K562 (cell line): Measurements from ENCODE around the gene SYT1. TPM values are rescaled to one million over a fixed set of nuclear protein-coding genes. Genes with fewer than 3 reads are reported as not detected.

Experiments used
- ATAC-seq: fragments of 200-7000 bp; cut with Tn5 transposase; 3 replicates; pipeline ENCODE4 v1.9.1; 2020; ENCODE audit warnings: moderate library complexity
- BruUV-seq: library from RNA; stranded (reverse); fragments of 400-500 nt; replicated peaks from 2 replicates; lab custom pipeline; 2021; lab: Mats Ljungman, UMichigan
- CTCF ChIA-PET: fragments of 300-600 bp; formaldehyde crosslinking; extraction: SDS; loops from one replicate; lab custom pipeline; 2021; ENCODE audit warnings: low intra/inter-chr PET ratio; lab: Yijun Ruan, JAX
- POLR2A ChIA-PET: fragments of 300-600, 350-650 bp; sonication (Branson Sonifier 250); formaldehyde crosslinking; extraction: SDS; loops from one replicate; lab custom pipeline; 2021; ENCODE audit warnings: antibody characterized with exemption, inconsistent platforms; lab: Yijun Ruan, JAX
- DNase-seq, 4 experiments: peaks; one replicate each; pipeline versions ENCODE4 v3.0.0 to v3.0.0-alpha.2; 2011 to 2018; ENCODE audit warnings: low spot score in 3 of 4, mixed read lengths in 3 of 4; ENCODE audit errors: extremely low read depth in 1 of 4
- FAIRE-seq: peaks from 2 replicates; lab custom pipeline; 2011; peaks lifted over from hg19 to GRCh38; lab: Jason Lieb, UNC
- H2AFZ ChIP-seq: 2 replicates; pipeline ENCODE4 v1.6.0; 2011; ENCODE audit warnings: low read depth, low read length, control low read depth, inconsistent platforms
- H3K27ac ChIP-seq: fragments of 200-600 bp; 3 replicates; pipeline ENCODE4 v1.8.0; 2011; ENCODE audit warnings: low read depth, mild to moderate bottlenecking, control low read depth, inconsistent platforms, low read length, moderate library complexity, mixed read lengths; ENCODE audit errors: extremely low read depth
- H3K27me3 ChIP-seq, 2 experiments: fragments of 300-600 bp in 1 of 2; 2 replicates in 1 of 2; 3 replicates in 1 of 2; pipeline versions ENCODE4 v1.6.0 to v1.8.0; 2011; ENCODE audit warnings: inconsistent platforms in 2 of 2, low read length in 2 of 2, mild to moderate bottlenecking in 1 of 2, mixed read lengths in 1 of 2, moderate library complexity in 1 of 2; ENCODE audit not compliant: control insufficient read depth in 2 of 2, insufficient read depth in 2 of 2
- H3K36me3 ChIP-seq: fragments of 300-600 bp; 3 replicates; pipeline ENCODE4 v1.8.0; 2011; ENCODE audit warnings: mild to moderate bottlenecking, low read length, inconsistent platforms; ENCODE audit not compliant: control insufficient read depth, insufficient read depth
- H3K4me1 ChIP-seq, 2 experiments: fragments of 200-600 bp in 1 of 2; replicated peaks in 1 of 2; 2 replicates in 1 of 2; 3 replicates in 1 of 2; pipeline versions ENCODE4 v1.5.1 to v1.8.0; 2011; ENCODE audit warnings: inconsistent platforms in 2 of 2, low read length in 2 of 2, mild to moderate bottlenecking in 1 of 2, mixed read lengths in 1 of 2, moderate library complexity in 1 of 2; ENCODE audit not compliant: control insufficient read depth in 2 of 2, insufficient read depth in 2 of 2
- H3K4me2 ChIP-seq: 2 replicates; pipeline ENCODE4 v1.6.1; 2011; ENCODE audit warnings: low read length, control low read depth, inconsistent platforms, mixed read lengths; ENCODE audit not compliant: insufficient read depth
- H3K4me3 ChIP-seq: fragments of 200-600 bp; sonication (generic), shearing (Covaris generic); 2 replicates; pipeline ENCODE4 v1.5.1; 2016; ENCODE audit warnings: control low read depth, inconsistent platforms
- H3K79me2 ChIP-seq: fragments of 200-600 bp; 3 replicates; pipeline ENCODE4 v1.8.0; 2011; ENCODE audit warnings: low read length, inconsistent platforms; ENCODE audit not compliant: control insufficient read depth, insufficient read depth
- H3K9ac ChIP-seq, 2 experiments: 2 replicates each; pipeline versions ENCODE4 v1.6.0 to v1.6.1; 2011; ENCODE audit warnings: low read depth in 2 of 2, low read length in 2 of 2, control low read depth in 1 of 2, inconsistent platforms in 1 of 2, mild to moderate bottlenecking in 1 of 2, mixed read lengths in 1 of 2; ENCODE audit not compliant: insufficient read depth in 1 of 2
- H3K9me1 ChIP-seq: one replicate; pipeline ENCODE4 v1.6.0; 2011; ENCODE audit warnings: inconsistent platforms, mild to moderate bottlenecking, low read length, moderate library complexity; ENCODE audit not compliant: control insufficient read depth, insufficient read depth
- H3K9me3 ChIP-seq: replicated peaks from 2 replicates; pipeline ENCODE4 v1.5.1; 2011; ENCODE audit warnings: low read depth, low read length, inconsistent platforms; ENCODE audit not compliant: control insufficient read depth, insufficient read depth
- H4K20me1 ChIP-seq: replicated peaks from 2 replicates; pipeline ENCODE4 v1.6.1; 2011; ENCODE audit warnings: low read length, inconsistent platforms, mixed read lengths; ENCODE audit not compliant: control insufficient read depth, insufficient read depth
- CBFB ChIP-seq: sonication (generic); formaldehyde crosslinking; IDR thresholded peaks from 2 replicates; pipeline ENCODE4 v1.4.0; 2020; ENCODE audit warnings: mild to moderate bottlenecking, missing genetic modification reagents
- CSDE1 ChIP-seq, 2 experiments: fragments of 450-650 bp; IDR thresholded peaks; 2 replicates each; pipeline ENCODE4 v1.6.1; 2016; ENCODE audit warnings: mild to moderate bottlenecking in 1 of 2
- DPF2 ChIP-seq: fragments of 450-650 bp; IDR thresholded peaks from 2 replicates; pipeline ENCODE4 v1.6.1; 2016
- FOXJ2 ChIP-seq: fragments of 200-800 bp; sonication (Bioruptor generic); IDR thresholded peaks from 2 replicates; pipeline ENCODE4 v1.6.1; 2016; ENCODE audit warnings: missing genetic modification characterization, missing compliant biosample characterization
- HMG20A ChIP-seq: fragments of 450-650 bp; formaldehyde crosslinking; conservative IDR thresholded peaks from 2 replicates; pipeline ENCODE4 v1.4.0; 2020; ENCODE audit warnings: mild to moderate bottlenecking, mixed read lengths
- HNRNPH1 ChIP-seq: fragments of 200-400 bp; formaldehyde crosslinking; optimal IDR thresholded peaks from 2 replicates; pipeline ENCODE3; 2017; ENCODE audit warnings: low read depth, mild to moderate bottlenecking, low read length, moderate library complexity
- POLR2A ChIP-seq: fragments of 450-650 bp; conservative IDR thresholded peaks from 2 replicates; pipeline ENCODE4 v1.6.1; 2016
- POLR2B ChIP-seq: fragments of 450-650 bp; IDR thresholded peaks from 2 replicates; pipeline ENCODE4 v1.6.1; 2018; ENCODE audit warnings: low read depth; ENCODE audit not compliant: partially characterized antibody
- PTBP1 ChIP-seq: fragments of 200-400 bp; formaldehyde crosslinking; IDR thresholded peaks from 2 replicates; pipeline ENCODE4 v1.6.1; 2017; ENCODE audit warnings: low read depth, low read length
- ZNF699 ChIP-seq: fragments of 250-450 bp; sonication (Bioruptor Pico); IDR thresholded peaks from 2 replicates; pipeline ENCODE4 v1.8.0; 2021; ENCODE audit warnings: mild to moderate bottlenecking, moderate library complexity; ENCODE audit not compliant: insufficient replicate concordance
- ZNF77 ChIP-seq: fragments of 250-450 bp; sonication (Bioruptor Pico); IDR thresholded peaks from 2 replicates; pipeline ENCODE4 v1.5.0; 2020
- WGBS: fragments of 100-300 bp; shearing (Covaris generic); methylation state at CpG from one replicate; pipeline ENCODE4 v1.1.6; 2016; ENCODE audit warnings: low coverage, mixed read lengths; ENCODE audit not compliant: insufficient coverage; ENCODE audit errors: missing lambda C conversion rate; 5-methylcytosine and 5-hydroxymethylcytosine counted together
- in situ Hi-C: fragments of 300-500 bp; cut with MboI; formaldehyde crosslinking; loops from 4 replicates; pipeline ENCODE4 v1.15.0; 2018; ENCODE audit warnings: inconsistent platforms, mixed read lengths
- intact Hi-C: fragments of 100-400 bp; cut with micrococcal nuclease; formaldehyde crosslinking; loops from 2 replicates; pipeline ENCODE4 v1.14.2; 2022
- polyA plus RNA-seq, 8 experiments: library from polyadenylated mRNA; depleted of rRNA in 4 of 8; stranded (reverse) in 5 of 8; unstranded in 3 of 8; fragments of >200 nt; fragmentation: Nextera tagmentation in 2 of 8; fragmentation: Illumina TruSeq in 1 of 8; extraction: Ambion mirVana in 2 of 8; extraction: Trizol in 1 of 8; gene quantifications; 2 replicates each; pipeline versions ENCODE4 v1.2.1 to v1.2.3, GENCODE V29; 2011 to 2014; ENCODE audit warnings: inconsistent platforms in 1 of 8, missing spikeins in 1 of 8
- total RNA-seq, 7 experiments: library from RNA; depleted of rRNA in 6 of 7; stranded (reverse); fragments of >200 nt in 6 of 7; fragmentation: Illumina TruSeq in 2 of 7; extraction: Trizol in 2 of 7; gene quantifications; 2 replicates each; pipeline versions ENCODE4 v1.2.1 to v1.2.3, GENCODE V29; 2011 to 2021; ENCODE audit warnings: low replicate concordance in 1 of 7
- TF ChIP-seq, protein P1 (sequence below): sonication (generic); formaldehyde crosslinking; IDR thresholded peaks from 2 replicates; pipeline ENCODE4 v1.8.1; 2022; ENCODE audit warnings: missing genetic modification reagents
- TF ChIP-seq, protein P2 (sequence below): IDR thresholded peaks from 2 replicates; pipeline ENCODE4 v1.6.1; 2014; ENCODE audit warnings: antibody characterized with exemption
- TF ChIP-seq, protein P3 (sequence below): fragments of 450-650 bp; conservative IDR thresholded peaks from 2 replicates; pipeline ENCODE4 v1.6.1; 2016; ENCODE audit warnings: missing genetic modification characterization, low read depth, mild to moderate bottlenecking, missing compliant biosample characterization, moderate library complexity
- TF ChIP-seq, protein P4 (sequence below): fragments of 250-450 bp; sonication (Bioruptor Pico); IDR thresholded peaks from 2 replicates; pipeline ENCODE4 v1.5.0; 2021; ENCODE audit warnings: mild to moderate bottlenecking, moderate library complexity
- TF ChIP-seq, protein P5 (sequence below), 2 experiments: fragments of 450-650 bp in 1 of 2; sonication (generic) in 1 of 2; formaldehyde crosslinking; conservative IDR thresholded peaks; 2 replicates each; pipeline versions ENCODE4 v1.4.0 to v1.8.1; 2020 to 2022; ENCODE audit warnings: mild to moderate bottlenecking in 1 of 2, missing genetic modification reagents in 1 of 2

The SYT1 gene
- total and polyA plus RNA-seq, 9 of the 15 experiments (the other 6 are each of a cell fraction or from before 2014, with no cell fraction given) = 0.03 to 0.13 (median 0.07) TPM; not detected in 4

DNA sequence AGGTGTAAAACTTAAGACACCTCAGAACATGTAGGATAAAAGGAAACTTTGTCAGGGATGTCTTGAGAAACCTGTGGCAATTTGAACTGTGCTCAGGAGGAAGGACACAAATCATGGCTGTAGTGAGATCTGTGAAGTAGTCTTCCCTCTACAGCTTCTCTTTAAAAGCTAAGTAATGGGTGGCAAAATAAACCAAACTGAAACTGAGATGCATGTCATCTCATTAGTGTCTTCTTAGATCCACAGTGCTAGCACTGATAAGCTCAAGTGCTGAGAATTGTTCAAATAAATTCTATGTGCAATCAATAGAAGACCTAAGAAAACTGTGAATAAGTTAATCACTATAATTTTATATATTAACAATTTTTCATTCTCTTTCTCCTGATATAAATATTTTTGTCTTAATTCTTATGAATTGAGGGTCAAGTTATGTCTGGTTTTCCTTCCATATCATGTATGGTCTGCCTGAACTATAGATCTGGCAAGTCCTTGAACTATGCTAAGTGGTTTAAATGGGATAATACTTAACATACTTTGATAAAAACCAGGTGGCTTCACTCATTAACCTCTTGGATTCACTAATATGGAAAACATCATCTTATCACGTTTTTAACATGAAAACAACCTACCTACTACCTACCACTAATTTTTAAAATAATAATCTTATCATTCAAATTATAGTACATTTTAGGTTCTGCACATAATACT lies 27.2 kb downstream of the SYT1 start:
- BruUV-seq = no TSS peak
- POLR2A ChIA-PET = no interaction called here

More for the DNA sequence above, 27.2 kb downstream of the SYT1 start:
- Histone ChIP-seq H3K27me3 (no peaks in the 10 kb centered on the region), H3K36me3 (no peaks in the 10 kb centered on the region), H3K4me3 (no peak overlapping the region), H3K79me2 (no peaks in the 10 kb centered on the region), H3K4me1 (no peaks in the 10 kb centered on the region), H4K20me1 (no peaks in the 10 kb centered on the region), H3K27ac (no peak overlapping the region), H3K9me3 (no peaks in the 10 kb centered on the region), H3K9ac (no peak overlapping the region), H3K4me2 (no peak overlapping the region), H3K9me1 (no peaks in the 10 kb centered on the region), H2AFZ (no peak overlapping the region)
- 0% methylated on average over 1 of the region's 1 CpG for WGBS
- DNase-seq = no peak
- intact Hi-C loops = no loop called here
- in situ Hi-C loops = no loop called here
- CTCF ChIA-PET = no interaction called here
- FAIRE-seq = no peak
- TF ChIP-seq HMG20A (CRISPR knock-in tag) (no peak), HNRNPH1 (no peak), CSDE1 (IDR thresholded peaks at IDR 0.05) (no peak), CBFB (CRISPR knock-in tag) (no peak), POLR2A (no peak), ZNF699 (CRISPR knock-in tag) (no peak), POLR2B (no peak), ZNF77 (CRISPR knock-in tag) (no peak), PTBP1 (no peak), FOXJ2 (tag) (no peak), DPF2 (no peak)
- TF ChIP-seq, protein P1, sequence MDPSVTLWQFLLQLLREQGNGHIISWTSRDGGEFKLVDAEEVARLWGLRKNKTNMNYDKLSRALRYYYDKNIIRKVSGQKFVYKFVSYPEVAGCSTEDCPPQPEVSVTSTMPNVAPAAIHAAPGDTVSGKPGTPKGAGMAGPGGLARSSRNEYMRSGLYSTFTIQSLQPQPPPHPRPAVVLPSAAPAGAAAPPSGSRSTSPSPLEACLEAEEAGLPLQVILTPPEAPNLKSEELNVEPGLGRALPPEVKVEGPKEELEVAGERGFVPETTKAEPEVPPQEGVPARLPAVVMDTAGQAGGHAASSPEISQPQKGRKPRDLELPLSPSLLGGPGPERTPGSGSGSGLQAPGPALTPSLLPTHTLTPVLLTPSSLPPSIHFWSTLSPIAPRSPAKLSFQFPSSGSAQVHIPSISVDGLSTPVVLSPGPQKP = no peak
- TF ChIP-seq, protein P2, sequence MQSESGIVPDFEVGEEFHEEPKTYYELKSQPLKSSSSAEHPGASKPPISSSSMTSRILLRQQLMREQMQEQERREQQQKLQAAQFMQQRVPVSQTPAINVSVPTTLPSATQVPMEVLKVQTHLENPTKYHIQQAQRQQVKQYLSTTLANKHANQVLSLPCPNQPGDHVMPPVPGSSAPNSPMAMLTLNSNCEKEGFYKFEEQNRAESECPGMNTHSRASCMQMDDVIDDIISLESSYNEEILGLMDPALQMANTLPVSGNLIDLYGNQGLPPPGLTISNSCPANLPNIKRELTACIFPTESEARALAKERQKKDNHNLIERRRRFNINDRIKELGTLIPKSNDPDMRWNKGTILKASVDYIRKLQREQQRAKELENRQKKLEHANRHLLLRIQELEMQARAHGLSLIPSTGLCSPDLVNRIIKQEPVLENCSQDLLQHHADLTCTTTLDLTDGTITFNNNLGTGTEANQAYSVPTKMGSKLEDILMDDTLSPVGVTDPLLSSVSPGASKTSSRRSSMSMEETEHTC = no peak
- TF ChIP-seq, protein P3, sequence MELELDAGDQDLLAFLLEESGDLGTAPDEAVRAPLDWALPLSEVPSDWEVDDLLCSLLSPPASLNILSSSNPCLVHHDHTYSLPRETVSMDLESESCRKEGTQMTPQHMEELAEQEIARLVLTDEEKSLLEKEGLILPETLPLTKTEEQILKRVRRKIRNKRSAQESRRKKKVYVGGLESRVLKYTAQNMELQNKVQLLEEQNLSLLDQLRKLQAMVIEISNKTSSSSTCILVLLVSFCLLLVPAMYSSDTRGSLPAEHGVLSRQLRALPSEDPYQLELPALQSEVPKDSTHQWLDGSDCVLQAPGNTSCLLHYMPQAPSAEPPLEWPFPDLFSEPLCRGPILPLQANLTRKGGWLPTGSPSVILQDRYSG (tag) = no peak
- TF ChIP-seq, protein P4, sequence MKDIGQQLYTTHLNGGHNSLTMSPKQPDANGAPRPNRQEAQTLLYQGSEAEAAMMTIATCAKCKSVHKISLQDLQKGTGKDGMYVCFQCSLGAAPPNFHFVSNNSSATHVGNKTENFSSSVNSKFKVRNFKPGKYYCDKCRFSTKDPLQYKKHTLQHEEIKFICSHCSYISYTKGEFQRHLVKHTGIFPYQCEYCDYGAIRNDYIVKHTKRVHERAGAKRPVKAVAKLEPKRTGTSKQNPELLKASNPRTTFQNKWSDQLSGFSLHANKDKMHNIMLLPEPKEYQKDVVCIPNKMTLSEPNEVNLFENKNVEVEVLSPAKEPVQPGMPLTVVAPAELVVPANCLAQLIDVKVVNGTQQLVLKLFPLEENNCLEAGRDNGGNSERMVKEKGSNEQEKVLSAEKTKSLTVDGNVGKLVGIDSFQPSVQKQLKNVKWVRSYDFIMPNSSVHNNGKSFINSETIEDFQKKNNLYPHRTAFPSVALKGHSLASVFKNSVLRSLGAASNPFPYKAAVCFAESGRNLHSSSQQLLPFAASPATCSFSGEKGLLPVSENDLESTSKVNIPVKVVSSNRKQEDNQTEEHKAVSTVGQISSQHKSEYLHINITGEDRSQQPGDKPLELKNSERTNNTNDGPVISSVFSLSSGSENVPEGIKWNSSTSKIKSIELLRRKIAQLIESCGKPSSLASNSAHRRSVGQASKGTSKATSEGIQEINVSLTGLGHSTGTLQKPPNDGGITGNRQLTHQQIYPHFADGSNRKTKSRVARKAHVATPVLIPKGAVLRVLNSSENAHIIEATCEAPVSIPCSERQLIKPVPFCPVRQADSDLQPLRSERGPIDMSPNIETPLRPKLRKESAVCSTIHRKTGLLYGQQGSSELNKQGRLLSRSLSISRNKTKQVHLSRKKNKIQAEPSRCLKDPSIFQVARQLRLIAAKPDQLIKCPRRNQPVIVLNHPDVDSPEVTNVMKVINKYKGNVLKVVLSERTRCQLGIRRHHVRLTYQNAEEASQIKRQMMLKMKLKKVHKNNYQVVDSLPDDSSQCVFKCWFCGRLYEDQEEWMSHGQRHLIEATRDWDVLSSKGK (CRISPR knock-in tag) = no peak
- TF ChIP-seq, protein P5, sequence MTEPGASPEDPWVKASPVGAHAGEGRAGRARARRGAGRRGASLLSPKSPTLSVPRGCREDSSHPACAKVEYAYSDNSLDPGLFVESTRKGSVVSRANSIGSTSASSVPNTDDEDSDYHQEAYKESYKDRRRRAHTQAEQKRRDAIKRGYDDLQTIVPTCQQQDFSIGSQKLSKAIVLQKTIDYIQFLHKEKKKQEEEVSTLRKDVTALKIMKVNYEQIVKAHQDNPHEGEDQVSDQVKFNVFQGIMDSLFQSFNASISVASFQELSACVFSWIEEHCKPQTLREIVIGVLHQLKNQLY (CRISPR knock-in tag; conservative IDR thresholded peaks at IDR 0.05) = no peak
- ATAC-seq = no peak
